Panc1 (cell line): ENCODE results near the gene KCNMA1.

Experiments
- CTCF ChIP-seq: fragments of 450-650 bp; IDR thresholded peaks from 2 replicates; pipeline ENCODE4 v1.5.1; 2017; ENCODE audit warnings: mild to moderate bottlenecking
- POLR2AphosphoS5 ChIP-seq: IDR thresholded peaks from 2 replicates; pipeline ENCODE4 v1.6.1; 2012; ENCODE audit warnings: mild to moderate bottlenecking, low read depth, low read length, moderate library complexity

GRCh38 chr10:77547307-77548050 is 90.1 kb downstream of the KCNMA1 start:
- no peak for TF ChIP-seq CTCF
- no peak for TF ChIP-seq POLR2AphosphoS5
